HuH-7.5 (cell line): ENCODE data around the gene LRTM2.

Source experiments
- DNase-seq: peaks from one replicate; pipeline ENCODE4 v3.0.0; 2011; ENCODE audit warnings: low spot score

Gene LRTM2

GRCh38 chr12:1884651-1885050 is 64.3 kb downstream of the LRTM2 start:
- no peak for DNase-seq

- DNase-seq = no peak
Measured at GRCh38 chr12:1885082-1885596, 64.8 kb downstream of the LRTM2 start.

GRCh38 chr12:1885599-1886245 is 65.4 kb downstream of the LRTM2 start:
- DNase-seq = peak; percentile 51
